ENCODE measurements around the gene BBS2. TPM values are rescaled to one million over a fixed set of nuclear protein-coding genes. Genes with fewer than 3 reads are reported as not detected.

The BBS2 gene
- total RNA-seq = 28.7 and 48.4 TPM in 2 replicates

GRCh38 chr16:56519459-56520250 lies at the start of gene BBS2:
Gene BBS2, minus strand, starts transcription at chr16:56520024. Its CDS starts 162 bp downstream, at chr16:56519862.

GRCh38 chr16:56564793-56565477 lies 45.1 kb upstream of the BBS2 start, which contains the start of gene MT4:
Gene MT4, plus strand, starts transcription at chr16:56565073. Its CDS starts 56 bp downstream, at chr16:56565129.

GRCh38 chr16:56450986-56451752 lies 68.7 kb downstream of the BBS2 start, which contains the start of the genes NUDT21 and OGFOD1:
Gene NUDT21, minus strand, starts transcription at chr16:56451332. Its CDS starts 130 bp downstream, at chr16:56451202.
Gene OGFOD1, plus strand, starts transcription at chr16:56451554. Its CDS starts 59 bp downstream, at chr16:56451613.

Other genes with a start within 250 kb of the BBS2 start
- gene AMFR, start 94.5 kb downstream of the BBS2 start, total RNA-seq = 107 and 127 TPM in 2 replicates
- gene NUDT21, start 68.7 kb downstream of the BBS2 start, total RNA-seq = 60.9 and 80.9 TPM in 2 replicates
- 40.3 and 78.2 TPM in 2 replicates for gene OGFOD1, start 68.5 kb downstream of the BBS2 start, total RNA-seq
- gene MT4, start 45.0 kb upstream of the BBS2 start, total RNA-seq = not detected in 2 replicates
- gene MT3, start 69.5 kb upstream of the BBS2 start, total RNA-seq = 0.81 TPM in 1 of 2 replicates, not detected in the other
- 54.9 and 221 TPM in 2 replicates for gene MT2A, start 88.6 kb upstream of the BBS2 start, total RNA-seq
- 44.0 and 78.9 TPM in 2 replicates for gene MT1E, start 105.8 kb upstream of the BBS2 start, total RNA-seq
- gene MT1M, start 112.6 kb upstream of the BBS2 start, total RNA-seq = 0.18 and 0.32 TPM in 2 replicates
- 5.7 and 6.9 TPM in 2 replicates for gene MT1A, start 118.6 kb upstream of the BBS2 start, total RNA-seq
- not detected in 2 replicates for gene MT1B, start 131.9 kb upstream of the BBS2 start, total RNA-seq
- 0.18 TPM in 1 of 2 replicates, not detected in the other for gene MT1F, start 137.9 kb upstream of the BBS2 start, total RNA-seq
- gene MT1G, start 148.0 kb upstream of the BBS2 start, total RNA-seq = not detected in 2 replicates
- not detected in 2 replicates for gene MT1H, start 149.8 kb upstream of the BBS2 start, total RNA-seq
- gene MT1X, start 162.4 kb upstream of the BBS2 start, total RNA-seq = 63.2 and 353 TPM in 2 replicates
- 45.7 and 46.0 TPM in 2 replicates for gene NUP93, start 210.1 kb upstream of the BBS2 start, total RNA-seq